NT2/D1 (cell line): ENCODE data around the gene ANXA9.

Source experiments
- DNase-seq: peaks from one replicate; pipeline ENCODE4 v3.0.0-alpha.2; 2011; ENCODE audit warnings: low read depth, low spot score
- H3K27me3 ChIP-seq: 2 replicates; pipeline ENCODE4 v1.6.0; 2011; ENCODE audit warnings: mild to moderate bottlenecking; ENCODE audit not compliant: insufficient read length, insufficient read depth
- H3K36me3 ChIP-seq: 2 replicates; pipeline ENCODE4 v1.6.1; 2011; ENCODE audit warnings: mild to moderate bottlenecking, low read length, mixed read lengths; ENCODE audit not compliant: insufficient read depth, insufficient read length
- H3K4me1 ChIP-seq: 2 replicates; pipeline ENCODE4 v1.5.1; 2011; ENCODE audit not compliant: insufficient read depth, insufficient read length
- H3K4me3 ChIP-seq: 2 replicates; pipeline ENCODE4 v1.5.1; 2011; ENCODE audit warnings: low read depth; ENCODE audit not compliant: insufficient read length
- H3K9ac ChIP-seq: 2 replicates; pipeline ENCODE4 v1.6.0; 2011; ENCODE audit warnings: low read depth; ENCODE audit not compliant: insufficient read length
- H3K9me3 ChIP-seq: 2 replicates; pipeline ENCODE4 v1.5.1; 2011; ENCODE audit warnings: mild to moderate bottlenecking, low read length; ENCODE audit not compliant: insufficient read depth
- SUZ12 ChIP-seq: IDR thresholded peaks from 2 replicates; pipeline ENCODE4 v1.6.1; 2011; ENCODE audit not compliant: insufficient read length, insufficient read depth; ENCODE audit errors: extremely low read depth
- YY1 ChIP-seq: IDR thresholded peaks from 2 replicates; pipeline ENCODE4 v1.6.1; 2011; ENCODE audit not compliant: insufficient read length, insufficient read depth
- ZNF274 ChIP-seq: IDR thresholded peaks from 2 replicates; pipeline ENCODE4 v1.6.1; 2011; ENCODE audit warnings: mild to moderate bottlenecking, low read depth, low read length

The ANXA9 gene

DNA sequence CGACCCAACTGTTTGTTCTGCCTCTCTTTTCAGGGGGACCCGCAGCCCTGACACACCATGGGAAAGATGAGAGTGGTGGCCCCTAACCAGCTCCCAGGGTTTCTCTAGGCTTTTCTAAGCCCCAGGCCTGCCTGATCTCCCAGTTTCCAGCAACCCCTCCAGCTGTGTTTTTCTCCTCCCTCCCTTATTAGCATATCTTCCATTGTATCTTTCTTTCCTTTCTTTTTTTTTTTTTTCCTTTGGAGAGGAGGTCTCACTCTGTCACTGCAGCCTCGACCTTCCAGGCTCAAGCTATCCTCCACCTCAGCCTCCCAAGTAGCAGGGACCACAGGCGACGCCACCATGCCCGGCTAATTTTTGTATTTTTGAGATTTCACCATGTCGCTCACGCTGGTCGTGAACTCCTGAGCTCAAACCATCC is 5.7 kb upstream of the ANXA9 start:
- no peak for TF ChIP-seq ZNF274
- TF ChIP-seq YY1 = no peak
- no peak for TF ChIP-seq SUZ12
- H3K27me3 ChIP-seq = peaks cover 3% of the 10 kb centered on the region
- H3K36me3 ChIP-seq = no peaks in the 10 kb centered on the region
- H3K9me3 ChIP-seq = no peaks in the 10 kb centered on the region
- H3K4me1 ChIP-seq = peaks cover 37% of the 10 kb centered on the region
- no peak for DNase-seq
- H3K4me3 ChIP-seq = no peak overlapping the region
- H3K9ac ChIP-seq = peak overlapping the region; percentile 12

DNA sequence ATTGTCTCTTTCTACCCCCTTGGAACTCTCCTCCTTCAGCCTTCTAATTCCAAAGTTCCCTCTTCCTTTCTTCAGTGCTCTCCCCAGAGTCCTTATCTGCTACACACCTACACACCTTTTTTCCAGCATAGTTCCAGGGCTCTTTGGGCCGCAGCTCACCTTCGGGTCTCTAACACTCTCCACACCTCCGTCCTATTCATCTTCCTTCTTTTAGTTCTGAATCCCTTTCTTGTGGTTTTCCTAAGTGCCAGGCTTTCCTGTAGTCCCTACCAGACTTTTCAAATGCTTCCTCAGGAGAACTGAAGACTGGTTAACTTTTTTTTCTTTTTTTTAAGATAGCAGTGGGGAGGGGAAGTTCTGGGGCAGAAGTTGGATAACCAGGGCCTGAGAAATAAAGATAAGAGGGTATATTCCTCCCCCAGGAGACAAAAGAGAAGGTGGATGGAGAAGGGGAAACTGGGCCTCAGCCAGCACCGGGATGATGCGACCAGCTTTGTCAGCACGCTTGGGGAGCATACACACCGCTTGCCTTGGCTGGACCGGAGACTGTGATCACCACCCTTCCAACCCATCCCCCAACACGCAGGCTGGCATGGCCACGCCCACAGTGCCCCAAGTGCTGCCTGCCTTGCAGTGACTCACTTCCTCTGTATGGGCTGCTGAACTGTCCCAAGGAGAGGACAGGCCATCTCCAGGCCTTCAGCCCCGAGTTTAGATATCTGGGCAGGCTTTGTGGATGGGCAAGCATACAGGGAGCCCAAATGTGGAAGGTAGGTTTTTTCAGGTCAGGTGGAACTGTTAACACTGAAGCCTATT is 5.0 kb upstream of the ANXA9 start:
- H3K4me1 ChIP-seq = peaks cover 38% of the 10 kb centered on the region
- H3K27me3 ChIP-seq = peaks cover 3% of the 10 kb centered on the region
- H3K9me3 ChIP-seq = no peaks in the 10 kb centered on the region
- DNase-seq = no peak
- no peak for TF ChIP-seq ZNF274
- peak overlapping the region; percentile 21 for H3K9ac ChIP-seq
- peak overlapping the region; percentile 18 for H3K4me3 ChIP-seq
- H3K36me3 ChIP-seq = no peaks in the 10 kb centered on the region

DNA sequence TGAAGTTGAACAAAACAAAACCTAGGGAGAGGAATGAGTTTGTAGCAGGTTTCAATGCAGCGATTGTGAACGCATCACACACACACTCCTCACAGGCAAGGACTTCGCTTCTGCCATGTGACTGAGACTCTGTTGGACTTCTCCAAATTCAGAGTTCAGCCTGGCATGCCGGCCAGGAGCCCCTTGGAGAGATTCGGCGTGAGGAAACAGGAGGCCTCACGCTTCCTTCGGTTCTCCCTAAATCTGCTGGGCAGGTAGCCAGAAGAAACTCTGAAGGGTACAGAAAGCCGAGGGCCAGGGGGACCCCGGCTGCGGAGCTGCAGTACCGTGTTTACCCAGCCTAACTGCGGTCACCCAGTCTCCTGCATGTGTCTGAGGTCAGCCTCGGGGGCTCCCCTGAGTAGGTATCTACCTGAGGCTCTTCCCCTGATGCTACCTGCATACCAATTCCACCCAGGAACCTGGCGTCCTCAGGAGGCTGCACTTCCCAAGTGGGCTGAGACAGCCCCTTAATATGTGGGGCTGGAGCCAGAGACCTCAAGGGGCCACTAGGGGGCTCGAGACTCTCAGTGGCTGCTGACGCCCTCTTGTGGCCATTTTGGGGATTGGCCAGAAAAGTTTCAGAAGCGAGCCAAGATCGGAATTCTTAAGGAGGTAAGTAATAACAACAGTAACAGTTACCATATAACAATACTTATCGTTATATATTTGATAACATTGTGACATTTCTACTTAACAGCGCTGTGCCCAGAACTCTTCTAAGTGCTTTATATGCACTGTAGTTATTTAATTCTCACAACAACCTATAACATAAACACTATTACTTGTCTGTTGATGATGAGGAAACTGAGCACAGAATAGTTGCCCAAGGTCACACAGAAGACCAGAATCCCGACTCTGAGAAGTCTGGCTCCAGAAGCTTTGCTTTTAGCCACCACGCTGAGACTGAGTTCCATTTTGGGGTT is 2.7 kb upstream of the ANXA9 start:
- Histone ChIP-seq H3K4me3 (no peak overlapping the region), H3K9me3 (no peaks in the 10 kb centered on the region), H3K27me3 (no peaks in the 10 kb centered on the region), H3K9ac (no peak overlapping the region), H3K36me3 (no peaks in the 10 kb centered on the region), H3K4me1 (peaks cover 35% of the 10 kb centered on the region)
- no peak for TF ChIP-seq SUZ12
- no peak for TF ChIP-seq ZNF274
- peak; percentile 92 for DNase-seq

DNA sequence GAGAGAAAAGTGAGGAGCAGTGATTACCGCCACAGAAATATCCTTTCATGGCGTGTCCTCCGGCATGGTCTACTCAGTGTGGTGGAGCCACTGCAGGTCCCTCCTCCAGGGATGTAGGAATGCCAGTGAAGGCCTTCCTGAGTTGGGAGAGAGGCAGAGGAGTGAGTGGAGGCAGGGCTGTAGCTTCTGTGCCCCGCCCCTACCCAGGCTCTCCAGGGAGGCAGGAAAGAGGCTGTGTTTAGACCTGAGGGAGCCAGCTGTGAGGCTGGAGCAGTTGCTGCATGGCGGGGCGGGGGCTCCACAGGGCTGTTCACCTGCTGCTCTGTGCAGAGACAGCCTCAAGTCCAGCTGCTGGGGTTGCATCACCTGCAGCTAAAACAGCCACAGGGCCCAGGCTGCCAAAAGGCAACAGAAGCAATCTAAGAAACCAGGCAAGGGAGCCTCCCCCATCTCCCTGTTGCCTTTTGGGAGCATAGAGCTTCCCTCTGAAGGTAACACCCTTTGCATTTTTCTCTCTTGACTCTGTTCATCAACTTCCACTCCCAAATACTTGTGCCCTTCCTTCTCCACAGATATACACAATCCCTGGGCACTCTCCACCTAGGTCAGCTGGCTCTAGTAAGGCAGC is 801 bp upstream of the ANXA9 start:
- peak; percentile 85 for DNase-seq
- Histone ChIP-seq H3K27me3 (no peaks in the 10 kb centered on the region), H3K4me1 (peaks cover 36% of the 10 kb centered on the region), H3K9me3 (no peaks in the 10 kb centered on the region), H3K9ac (peak overlapping the region; percentile 62), H3K36me3 (no peaks in the 10 kb centered on the region), H3K4me3 (no peak overlapping the region)
- TF ChIP-seq ZNF274 = no peak
- no peak for TF ChIP-seq SUZ12
- TF ChIP-seq YY1 = no peak

DNA sequence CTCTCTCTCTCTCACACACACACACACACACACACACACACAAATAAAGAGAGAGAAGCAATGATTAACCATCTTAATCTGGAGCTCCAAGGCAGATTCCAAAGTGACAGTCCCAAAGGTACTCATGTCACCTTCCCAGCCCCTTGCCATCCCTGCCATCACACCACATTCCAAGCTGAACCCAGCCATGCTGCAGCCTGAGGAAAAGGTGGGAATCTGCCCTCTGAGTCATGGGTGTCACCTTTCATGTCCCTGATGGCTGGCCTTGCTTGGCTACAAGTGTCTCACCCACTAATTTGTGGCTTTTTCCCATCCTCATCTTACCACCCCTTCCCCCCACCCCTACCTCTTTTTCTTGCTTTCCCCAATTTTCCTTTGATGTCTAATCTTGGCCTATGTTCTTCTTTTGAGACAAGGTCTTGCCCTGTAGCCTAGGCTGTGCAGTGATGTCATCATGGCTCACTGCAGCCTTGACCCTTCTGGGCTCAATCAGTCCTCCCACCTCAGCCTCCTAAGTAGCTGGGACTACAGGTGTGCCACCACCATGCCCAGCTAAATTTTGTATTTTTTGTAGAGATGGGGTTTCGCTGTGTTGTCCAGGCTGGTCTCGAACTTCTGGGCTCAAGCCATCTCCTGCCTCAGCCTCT is 3.2 kb downstream of the ANXA9 start:
- DNase-seq = no peak
- Histone ChIP-seq H3K27me3 (no peaks in the 10 kb centered on the region), H3K9ac (no peak overlapping the region), H3K36me3 (no peaks in the 10 kb centered on the region), H3K4me1 (peaks cover 24% of the 10 kb centered on the region), H3K4me3 (no peak overlapping the region), H3K9me3 (no peaks in the 10 kb centered on the region)
- TF ChIP-seq ZNF274 (no peak), SUZ12 (no peak), YY1 (no peak)

DNA sequence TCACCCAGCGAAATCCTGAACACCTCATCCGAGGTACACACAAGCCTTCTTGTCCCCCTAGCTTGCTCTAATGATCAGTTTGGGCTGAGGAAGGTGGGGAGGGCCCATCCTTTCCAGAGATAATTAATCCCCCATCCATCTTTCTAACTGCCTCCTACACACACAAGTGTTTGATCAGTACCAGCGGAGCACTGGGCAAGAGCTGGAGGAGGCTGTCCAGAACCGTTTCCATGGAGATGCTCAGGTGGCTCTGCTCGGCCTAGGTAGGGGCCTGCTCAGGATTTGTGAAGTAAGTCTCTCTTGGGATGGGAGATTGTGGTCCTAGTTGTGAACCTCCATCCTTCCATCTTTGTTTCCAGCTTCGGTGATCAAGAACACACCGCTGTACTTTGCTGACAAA is 5.8 kb downstream of the ANXA9 start:
- no peak overlapping the region for H3K4me3 ChIP-seq
- no peak for DNase-seq
- H3K9ac ChIP-seq = no peak overlapping the region
- no peaks in the 10 kb centered on the region for H3K27me3 ChIP-seq
- peaks cover 10% of the 10 kb centered on the region for H3K4me1 ChIP-seq
- TF ChIP-seq YY1 (no peak), SUZ12 (no peak), ZNF274 (no peak)
- H3K9me3 ChIP-seq = no peaks in the 10 kb centered on the region
- no peaks in the 10 kb centered on the region for H3K36me3 ChIP-seq
